Stimulated activated CD8-positive, alpha-beta memory T cell treated with anti-CD3 and anti-CD28 coated beads, Interleukin-4, amount 100 ng/mL, for 24 hours (primary cell): ENCODE data around the gene SDR9C7.
"Not testable (repeated sequence)": the region's sequence is repeated elsewhere in the genome, so short reads cannot be mapped to it uniquely, and the experiment has no call there.

Source experiments
- DNase-seq: peaks from one replicate; pipeline ENCODE4 v3.0.0-alpha.2; 2020; ENCODE audit warnings: low read depth

The SDR9C7 gene

DNA sequence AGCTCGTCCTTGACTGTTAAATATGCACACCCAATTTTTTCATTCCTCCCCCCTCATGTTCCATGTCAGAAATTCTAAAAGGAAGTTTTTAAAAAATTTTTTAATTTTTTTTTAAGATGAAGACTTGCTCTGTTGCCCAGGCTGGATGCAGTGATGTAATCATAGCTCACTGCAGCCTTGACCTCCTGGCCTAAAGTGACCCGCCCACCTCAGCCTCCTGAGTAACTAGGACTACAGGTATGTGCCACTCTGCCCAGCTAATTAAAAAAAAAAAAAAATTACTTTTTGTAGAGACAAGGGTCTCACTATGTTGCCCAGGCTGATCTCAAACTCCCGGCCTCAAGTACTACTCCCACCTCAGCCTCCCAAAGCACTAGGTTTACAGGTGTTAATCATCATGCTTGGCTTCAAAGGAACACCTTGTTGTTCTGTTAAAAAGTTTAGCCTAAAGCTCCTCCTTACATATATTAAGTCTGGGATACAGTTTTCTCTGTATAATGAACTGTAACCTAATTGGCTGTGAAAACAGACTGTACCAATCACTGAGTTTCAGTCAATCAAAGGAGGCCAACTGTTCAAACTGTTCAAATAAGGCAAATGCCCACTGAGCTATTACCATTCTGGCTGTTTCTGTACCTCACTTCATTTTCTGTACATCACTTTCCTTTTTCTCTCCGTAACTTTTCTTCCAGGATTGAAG lies 17.8 kb downstream of the SDR9C7 start:
- no peak for DNase-seq

DNA sequence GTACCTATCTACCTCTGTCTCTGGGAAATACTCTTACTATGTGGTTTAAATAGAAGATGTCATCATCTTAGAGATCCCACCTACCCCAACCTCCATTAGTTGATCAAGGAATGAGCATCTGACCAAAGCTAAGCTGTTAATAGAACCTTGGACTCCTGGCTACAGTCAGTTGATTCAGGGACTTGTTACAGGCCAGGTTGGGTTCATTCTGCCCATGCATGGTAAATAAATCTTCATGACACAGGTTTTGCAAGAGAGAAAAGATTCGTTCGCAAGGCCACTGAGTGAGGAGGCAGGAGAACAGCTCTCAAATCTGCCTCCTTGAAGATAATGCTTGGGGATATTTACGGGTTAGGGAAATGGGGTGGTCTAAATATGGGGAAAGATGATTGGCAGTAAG lies 19.5 kb downstream of the SDR9C7 start:
- no peak for DNase-seq

- DNase-seq = no peak
These were observed 20.0 kb downstream of the SDR9C7 start for GRCh38 chr12:56914256-56914655.

GRCh38 chr12:56909403-56909802 lies 24.8 kb downstream of the SDR9C7 start:
- DNase-seq = not testable (repeated sequence)

- no peak for DNase-seq
These were observed 26.1 kb downstream of the SDR9C7 start for GRCh38 chr12:56908136-56908535.

- no peak for DNase-seq
These were observed 28.4 kb downstream of the SDR9C7 start for GRCh38 chr12:56905852-56906251.

DNA sequence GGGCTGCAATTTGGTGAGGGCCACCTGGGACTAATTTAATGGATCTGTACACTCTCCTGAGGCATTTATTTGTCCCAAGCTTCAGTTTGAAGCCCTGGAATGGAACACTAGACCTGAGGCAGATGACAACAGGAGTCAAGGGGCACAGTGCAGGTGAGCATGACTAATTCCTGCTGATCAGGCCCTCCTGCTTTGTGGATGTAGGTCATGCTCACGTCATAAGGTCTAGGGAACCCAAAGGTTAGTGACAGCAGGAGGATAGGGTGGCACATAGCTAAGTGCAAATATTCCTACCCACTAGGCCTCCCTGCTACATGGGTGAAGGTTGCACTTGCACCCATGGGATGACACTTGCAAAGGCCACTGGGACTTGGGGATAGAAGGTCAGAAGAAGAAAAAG lies 30.8 kb downstream of the SDR9C7 start:
- no peak for DNase-seq

- DNase-seq = not testable (repeated sequence)
These were observed 32.9 kb downstream of the SDR9C7 start for GRCh38 chr12:56901313-56901712.

DNA sequence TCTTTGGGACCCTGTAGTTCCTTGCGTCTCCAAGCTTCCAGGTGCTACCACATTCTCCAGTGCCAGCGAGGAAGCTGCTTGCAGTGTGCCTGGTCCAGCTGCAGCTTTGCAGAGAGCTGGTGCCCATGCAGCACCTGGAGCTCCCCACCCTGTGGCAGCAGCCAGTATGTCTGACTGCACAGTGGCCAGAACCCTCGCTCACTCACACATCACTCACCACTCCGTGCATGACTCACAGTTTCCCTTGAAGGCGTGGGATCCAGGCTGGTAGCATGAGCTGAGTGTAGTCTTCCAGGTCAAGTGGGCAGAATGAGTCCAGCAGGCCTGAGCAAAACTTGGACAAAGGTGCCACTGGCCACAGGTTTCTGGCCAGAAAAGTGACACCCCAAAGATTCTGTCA lies 33.6 kb downstream of the SDR9C7 start:
- DNase-seq = no peak

GRCh38 chr12:56898938-56899337 lies 35.3 kb downstream of the SDR9C7 start:
- no peak for DNase-seq

GRCh38 chr12:56897844-56898361 lies 36.3 kb downstream of the SDR9C7 start:
- no peak for DNase-seq

GRCh38 chr12:56896082-56896481 lies 38.1 kb downstream of the SDR9C7 start:
- no peak for DNase-seq

DNA sequence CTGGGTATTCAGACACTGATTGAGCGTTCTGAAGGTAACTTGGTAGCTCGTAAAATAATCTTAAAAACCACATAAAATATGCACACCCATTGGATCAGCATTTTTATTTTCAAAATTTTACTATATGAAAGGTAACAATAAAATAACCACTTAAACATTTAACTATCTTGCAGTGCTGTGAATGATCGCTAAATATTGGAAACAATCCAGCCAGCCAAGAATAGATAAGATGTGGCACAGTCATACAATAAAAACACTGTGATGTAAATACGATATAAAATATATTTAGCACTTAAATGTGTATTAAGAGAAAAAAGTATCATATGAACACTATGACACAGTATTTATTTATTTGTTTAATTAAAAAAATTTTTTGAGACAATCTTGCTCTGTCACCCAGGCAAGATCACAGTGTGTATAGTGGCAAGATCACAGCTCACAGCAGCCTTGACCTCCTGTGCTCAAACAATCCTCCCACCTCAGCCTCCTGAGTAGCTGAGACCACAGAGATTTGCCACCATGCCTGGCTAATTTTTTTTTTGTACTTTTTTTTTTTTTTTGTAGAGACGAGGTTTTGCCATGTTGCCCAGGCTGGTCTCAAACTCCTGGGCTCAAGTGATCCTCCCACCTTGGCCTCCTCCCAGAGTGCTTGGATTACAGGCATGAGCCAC lies 39.4 kb downstream of the SDR9C7 start:
- no peak for DNase-seq

- not testable (repeated sequence) for DNase-seq
These were observed 42.3 kb downstream of the SDR9C7 start for GRCh38 chr12:56891885-56892284.

GRCh38 chr12:56886319-56886718 lies 47.9 kb downstream of the SDR9C7 start:
- DNase-seq = no peak

- no peak for DNase-seq
These were observed 48.9 kb downstream of the SDR9C7 start for GRCh38 chr12:56885316-56885715.

- no peak for DNase-seq
These were observed 49.8 kb downstream of the SDR9C7 start for GRCh38 chr12:56884421-56884820.

- not testable (repeated sequence) for DNase-seq
These were observed 51.8 kb downstream of the SDR9C7 start for GRCh38 chr12:56882407-56882806.

DNA sequence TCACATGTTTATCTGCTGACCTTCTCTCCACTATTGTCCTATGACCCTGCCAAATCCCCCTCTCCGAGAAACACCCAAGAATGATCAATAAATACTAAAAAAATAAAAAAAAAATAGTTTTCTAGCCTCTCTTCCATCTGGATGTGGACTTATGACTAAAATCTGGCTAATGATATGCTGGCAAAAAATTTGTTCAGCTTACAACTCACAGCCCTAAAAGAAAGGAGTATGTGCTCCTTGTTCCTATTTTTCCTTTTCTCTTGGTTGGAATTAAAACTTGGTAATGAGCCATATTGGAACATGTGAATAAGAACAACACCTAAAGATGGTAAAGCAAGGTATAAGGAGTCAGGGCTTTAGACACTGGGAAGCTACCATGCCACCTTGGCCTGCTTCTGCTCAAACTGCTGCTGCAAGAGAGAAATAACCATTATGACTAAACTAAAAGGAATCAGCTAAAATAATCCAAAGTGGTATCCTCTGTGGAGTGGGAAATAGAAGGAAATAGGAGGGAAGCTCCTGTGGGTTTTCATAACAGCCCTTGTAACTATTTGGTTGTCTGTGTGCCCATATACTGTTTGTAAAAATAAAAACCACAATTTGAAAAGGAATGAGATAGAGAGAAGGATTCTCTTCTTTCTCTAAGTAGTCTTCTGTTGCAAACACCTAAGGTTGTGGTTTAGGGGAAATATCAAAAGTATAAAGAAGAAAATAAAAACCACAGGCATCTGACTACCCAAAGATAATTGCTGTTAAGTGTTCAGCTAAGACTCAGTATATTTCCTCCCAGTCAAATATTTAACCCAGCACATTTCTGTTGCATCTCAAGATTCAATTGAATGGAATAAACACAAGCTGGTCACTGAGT lies 53.8 kb downstream of the SDR9C7 start:
- no peak for DNase-seq

DNA sequence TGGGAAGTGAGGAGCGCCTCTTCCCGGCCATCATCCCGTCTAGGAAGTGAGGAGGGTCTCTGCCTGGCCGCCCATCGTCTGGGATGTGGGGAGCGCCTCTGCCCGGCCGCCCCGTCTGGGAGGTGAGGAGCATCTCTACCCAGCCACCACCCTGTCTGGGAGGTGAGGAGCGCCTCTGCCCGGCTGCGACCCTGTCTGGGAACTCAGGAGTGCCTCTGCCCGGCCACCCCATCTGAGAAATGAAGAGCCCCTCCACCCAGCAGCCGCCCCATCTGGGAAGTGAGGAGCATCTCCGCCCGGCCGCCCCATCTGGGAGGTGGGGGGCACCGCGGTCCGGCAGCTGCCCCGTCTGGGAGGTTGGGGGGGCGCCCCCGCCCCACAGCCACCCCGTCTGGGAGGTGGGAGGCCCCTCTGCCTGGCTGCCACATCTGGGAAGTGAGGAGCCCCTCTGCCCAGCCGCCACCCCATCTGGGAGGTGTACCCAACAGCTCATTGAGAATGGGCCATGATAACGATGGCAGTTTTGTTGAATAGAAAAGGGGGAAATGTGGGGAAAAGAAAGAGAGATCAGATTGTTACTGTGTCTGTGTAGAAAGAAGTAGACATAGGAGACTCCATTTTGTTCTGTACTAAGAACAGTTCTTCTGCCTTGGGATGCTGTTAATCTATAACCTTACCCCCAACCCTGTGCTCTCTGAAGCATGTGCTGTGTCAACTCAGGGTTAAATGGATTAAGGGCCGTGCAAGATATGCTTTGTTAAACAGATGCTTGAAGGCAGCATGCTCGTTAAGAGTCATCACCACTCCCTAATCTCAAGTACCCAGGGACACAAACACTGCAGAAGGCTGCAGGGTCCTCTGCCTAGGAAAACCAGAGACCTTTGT lies 54.7 kb downstream of the SDR9C7 start:
- DNase-seq = not testable (repeated sequence)

GRCh38 chr12:56878010-56878339 lies 56.2 kb downstream of the SDR9C7 start:
- no peak for DNase-seq
